HCT116 (cell line): ENCODE results near the gene MCM9.

Source experiments
- CTCF ChIP-seq, 3 experiments: fragments of 200-600 bp in 1 of 3; sonication (generic) in 1 of 3; IDR thresholded peaks in 2 of 3; conservative IDR thresholded peaks in 1 of 3; 2 replicates each; pipeline ENCODE4 v1.5.1; 2012 to 2017; ENCODE audit warnings: low read depth in 2 of 3, low read length in 2 of 3, antibody characterized with exemption in 1 of 3, borderline replicate concordance in 1 of 3, control low read depth in 1 of 3, mild to moderate bottlenecking in 1 of 3, mixed read lengths in 1 of 3, mixed run types in 1 of 3, moderate library complexity in 1 of 3; ENCODE audit not compliant: insufficient read depth in 1 of 3
- EZH2 ChIP-seq: fragments of 200-600 bp; sonication (generic); IDR thresholded peaks from 2 replicates; pipeline ENCODE4 v1.6.1; 2017; ENCODE audit warnings: antibody characterized with exemption, mixed run types
- MAX ChIP-seq: IDR thresholded peaks from 2 replicates; pipeline ENCODE4 v1.6.1; 2012
- POLR2A ChIP-seq: IDR thresholded peaks from 2 replicates; pipeline ENCODE4 v1.7.0; 2011; ENCODE audit warnings: borderline replicate concordance; ENCODE audit not compliant: insufficient read depth, insufficient read length; ENCODE audit errors: extremely low read depth
- POLR2AphosphoS5 ChIP-seq: IDR thresholded peaks from 2 replicates; pipeline ENCODE4 v1.6.1; 2011; ENCODE audit warnings: mild to moderate bottlenecking, low read depth, low read length, moderate library complexity
- SIN3A ChIP-seq: IDR thresholded peaks from 2 replicates; pipeline ENCODE4 v1.6.1; 2012; ENCODE audit warnings: low read depth
- YY1 ChIP-seq: IDR thresholded peaks from 2 replicates; pipeline ENCODE4 v1.6.1; 2011; ENCODE audit warnings: low read length, low read depth, moderate library complexity, mild to moderate bottlenecking; ENCODE audit not compliant: insufficient replicate concordance; ENCODE audit errors: extremely low read depth
- ZNF274 ChIP-seq: fragments of 200-500 bp; sonication (Bioruptor generic); IDR thresholded peaks from 2 replicates; pipeline ENCODE4 v1.6.1; 2014; ENCODE audit warnings: mild to moderate bottlenecking, low read depth, low read length, inconsistent platforms

- TF ChIP-seq ZNF274, result no peak
- no peak for TF ChIP-seq MAX
- no peak for TF ChIP-seq POLR2A
- TF ChIP-seq SIN3A, result no peak
- TF ChIP-seq CTCF (IDR thresholded peaks at IDR 0.05 in 2 of 3, conservative IDR thresholded peaks at IDR 0.05 in 1 of 3; ENCODE audit: borderline replicate concordance in 1 of 3, insufficient read depth in 1 of 3, low read depth in 2 of 3, low read length in 2 of 3), result no peak
- TF ChIP-seq POLR2AphosphoS5, result no peak
- TF ChIP-seq YY1, result no peak
- TF ChIP-seq EZH2, result no peak
Measured at GRCh38 chr6:118815495-118815894, 119.5 kb downstream of the MCM9 start.
